HG03196 (cell line): ENCODE data around the gene EIF4EBP2.

Experiments used
- ATAC-seq: cut with Tn5 transposase; IDR thresholded peaks from one replicate; pipeline ENCODE4 v1.9.1; 2021; ENCODE audit not compliant: unreplicated experiment

EIF4EBP2 gene

DNA sequence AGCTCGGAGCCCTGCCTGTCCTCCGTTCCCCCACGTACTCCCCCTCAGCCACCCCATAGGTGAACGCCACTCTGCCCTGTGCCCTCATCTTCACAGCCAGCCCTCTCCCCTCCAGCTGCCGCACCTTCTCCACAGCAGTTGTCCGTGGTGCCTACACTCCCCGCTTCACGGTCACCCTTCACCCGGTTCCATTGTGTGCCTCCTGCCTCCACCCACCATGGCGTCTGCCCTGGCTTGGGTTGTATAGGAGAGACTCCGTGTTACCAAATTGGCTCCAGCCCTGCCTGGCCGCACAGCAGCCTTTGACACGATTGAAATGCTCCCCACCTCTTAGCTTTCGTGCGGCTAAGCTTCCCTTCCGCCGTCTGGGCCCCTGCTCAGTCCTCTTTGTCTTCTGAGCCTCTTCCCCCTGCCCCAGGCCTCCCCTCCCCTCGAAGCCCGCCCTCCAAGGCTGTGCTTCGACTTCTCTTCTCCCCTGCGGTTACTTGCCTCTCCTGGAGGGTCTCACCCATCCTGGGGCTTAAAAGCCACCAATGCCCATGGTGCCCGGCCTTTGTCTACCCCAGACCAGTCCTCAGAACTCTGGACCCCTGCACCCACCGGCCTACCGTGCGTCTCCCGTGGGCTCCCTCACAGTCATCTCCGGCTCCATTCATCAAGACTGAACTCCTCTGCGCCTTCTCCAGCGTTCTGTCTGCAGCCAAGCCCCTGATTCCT lies 56.0 kb downstream of the EIF4EBP2 start:
- ATAC-seq = no peak

DNA sequence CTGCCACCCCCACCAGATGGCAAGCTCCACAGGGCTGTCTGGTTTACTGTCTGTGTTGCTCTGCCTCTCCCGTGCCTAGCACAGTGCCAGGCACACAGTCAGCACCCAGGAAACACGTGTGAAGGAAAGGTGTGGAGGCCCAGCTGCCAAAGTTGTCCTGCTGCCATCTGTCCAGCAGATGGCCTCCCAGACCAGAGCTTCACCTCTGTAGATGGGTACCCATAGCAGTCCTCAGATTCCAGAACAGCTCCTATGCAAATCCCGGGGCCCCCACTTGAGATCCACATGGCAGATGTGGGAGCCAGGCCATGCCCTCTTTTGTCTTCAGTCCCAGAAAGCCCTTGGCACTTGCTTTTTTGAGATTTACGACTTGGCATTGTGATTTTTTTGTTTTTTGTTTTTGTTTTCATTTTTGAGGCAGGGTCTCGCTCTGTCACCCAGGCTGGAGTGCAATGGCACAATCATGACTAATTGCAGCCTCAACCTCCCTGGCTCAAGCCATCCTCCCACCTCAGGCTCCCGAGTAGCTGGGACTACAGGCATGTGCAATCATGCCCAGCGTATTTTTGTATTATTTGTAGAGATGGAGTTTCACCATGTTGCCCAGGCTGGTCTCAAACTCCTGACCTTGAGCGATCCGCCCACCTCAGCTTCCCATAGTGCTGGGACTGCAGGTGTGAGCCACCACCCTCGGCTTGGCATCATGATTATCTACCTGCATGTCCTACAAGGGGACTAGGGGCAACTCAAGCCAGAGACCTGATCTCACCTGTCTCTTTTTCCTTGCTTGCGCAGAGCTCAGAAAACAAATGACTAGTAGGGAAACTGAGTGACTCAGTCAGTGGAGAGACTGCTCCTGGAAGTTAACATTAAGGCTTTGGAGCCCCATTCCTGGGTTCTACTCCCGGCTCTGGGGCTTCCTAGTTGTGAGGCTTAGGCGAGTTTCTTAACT lies 57.7 kb downstream of the EIF4EBP2 start:
- ATAC-seq = no peak

DNA sequence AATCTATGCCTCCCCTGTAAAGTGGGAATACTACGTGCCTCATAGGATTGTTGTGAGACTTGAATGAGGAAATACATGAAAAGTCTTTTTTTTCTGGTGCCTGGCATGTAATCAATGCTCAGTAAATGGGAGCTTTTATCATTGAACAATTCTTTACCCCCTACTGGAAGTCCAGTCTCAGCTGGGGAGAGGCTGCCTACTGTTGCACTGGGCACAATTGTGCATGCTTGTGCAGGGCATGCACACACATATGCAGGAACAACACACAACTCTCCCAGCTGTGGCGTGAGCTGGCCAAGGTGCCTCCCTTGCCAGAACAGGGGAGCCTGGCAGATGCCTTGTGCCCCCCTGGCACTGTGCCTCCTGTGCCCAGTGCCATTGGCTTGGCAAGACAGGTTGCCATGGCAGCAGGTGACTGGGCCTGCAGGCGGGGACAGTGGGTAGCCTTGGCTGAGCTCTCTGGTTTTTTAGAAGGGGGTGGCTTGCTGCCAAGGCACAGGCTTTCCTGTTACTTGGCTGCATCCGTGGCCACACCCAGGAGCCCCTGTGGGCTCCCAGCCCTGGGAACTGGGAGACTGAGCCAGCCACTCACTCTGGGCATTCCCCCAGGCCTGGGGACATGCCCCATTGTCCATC lies 58.5 kb downstream of the EIF4EBP2 start:
- ATAC-seq = no peak

DNA sequence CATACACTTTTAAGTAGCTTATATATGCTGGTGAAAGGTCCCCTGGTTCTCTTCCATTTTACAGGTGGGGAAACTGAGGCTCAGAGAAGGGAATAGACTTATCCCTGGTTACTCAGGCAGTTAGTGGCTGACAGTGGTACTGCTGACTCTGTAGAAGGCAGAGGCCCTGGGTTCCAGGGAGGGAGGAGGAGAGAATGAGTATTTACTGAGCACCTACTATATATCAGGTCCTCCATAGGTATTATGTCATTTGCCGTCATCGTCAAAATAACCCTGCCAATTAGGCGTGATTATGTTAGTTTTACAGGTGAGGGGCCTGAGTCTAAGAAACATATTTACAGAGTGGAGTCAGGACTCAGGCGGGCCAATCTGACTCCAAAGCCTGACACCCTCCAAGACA lies 61.3 kb downstream of the EIF4EBP2 start:
- no peak for ATAC-seq

DNA sequence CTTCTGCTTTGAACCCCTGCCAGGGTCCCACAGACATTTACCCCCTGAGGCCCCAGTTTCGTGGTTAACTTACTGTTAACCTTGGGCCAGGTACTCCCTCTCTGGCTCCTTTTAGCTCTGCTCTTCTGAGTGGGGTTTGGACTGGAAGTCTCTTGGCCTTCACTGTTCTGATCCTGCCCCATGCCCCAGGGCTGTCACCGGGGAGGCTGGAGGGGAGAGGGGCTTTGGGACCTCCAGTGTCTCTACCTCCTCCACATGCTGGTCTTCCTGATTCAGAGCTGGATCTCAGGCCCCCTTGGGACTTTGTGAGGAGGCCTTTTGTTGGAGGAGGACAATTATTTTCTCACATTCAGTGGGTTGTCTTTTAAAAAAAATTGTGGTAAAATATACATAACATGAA lies 61.9 kb downstream of the EIF4EBP2 start:
- no peak for ATAC-seq

DNA sequence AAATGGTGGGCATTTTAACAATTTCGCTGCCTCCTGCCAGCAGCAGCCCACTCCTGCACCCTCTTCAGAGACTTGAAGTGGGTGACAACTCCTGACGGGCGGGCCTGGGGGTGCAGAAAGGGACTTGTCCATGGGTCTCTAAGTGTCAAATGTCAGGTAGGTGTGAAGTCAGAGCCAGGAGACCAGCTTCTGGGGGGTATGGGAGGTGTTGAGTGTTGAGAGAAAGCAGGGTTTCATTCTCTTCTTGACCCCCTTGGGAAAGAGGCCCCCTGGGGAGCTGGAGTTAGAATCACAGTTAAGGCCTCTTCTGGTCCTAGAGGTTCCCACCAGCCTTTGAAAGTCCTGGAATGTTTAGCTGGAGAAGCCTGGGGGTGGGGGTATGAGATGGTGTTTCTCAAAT lies 63.0 kb downstream of the EIF4EBP2 start:
- no peak for ATAC-seq

DNA sequence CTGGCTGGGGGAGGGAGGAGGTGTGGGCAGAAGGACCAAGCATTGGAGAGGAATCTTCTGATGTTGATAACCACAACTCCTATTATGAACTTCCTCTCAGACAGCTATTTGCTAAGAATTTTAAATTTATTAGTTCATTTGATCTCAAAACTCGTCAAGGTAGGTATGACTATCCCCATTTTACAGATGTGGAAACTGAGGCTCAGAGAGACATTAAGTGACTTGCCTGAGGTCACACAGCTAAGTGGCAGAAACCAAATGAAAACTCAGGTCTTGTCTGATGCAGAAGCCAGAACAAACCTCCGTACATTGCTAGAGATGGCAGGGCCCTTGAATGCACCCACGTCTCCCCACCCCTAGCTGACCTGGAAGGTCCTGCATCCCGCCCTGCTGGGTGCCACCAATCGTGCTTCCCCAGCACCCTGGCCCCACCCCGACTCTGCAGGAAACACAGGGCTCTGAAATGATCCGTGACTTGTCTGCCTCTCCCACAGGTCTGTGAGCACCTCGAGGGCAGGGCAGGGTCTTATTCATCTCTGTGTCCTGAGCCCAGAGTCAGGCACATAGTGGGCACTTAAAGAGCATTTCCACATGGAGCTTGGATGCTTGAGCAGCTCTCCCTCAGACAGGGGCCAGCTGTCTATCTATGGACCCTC lies 69.0 kb downstream of the EIF4EBP2 start:
- no peak for ATAC-seq

DNA sequence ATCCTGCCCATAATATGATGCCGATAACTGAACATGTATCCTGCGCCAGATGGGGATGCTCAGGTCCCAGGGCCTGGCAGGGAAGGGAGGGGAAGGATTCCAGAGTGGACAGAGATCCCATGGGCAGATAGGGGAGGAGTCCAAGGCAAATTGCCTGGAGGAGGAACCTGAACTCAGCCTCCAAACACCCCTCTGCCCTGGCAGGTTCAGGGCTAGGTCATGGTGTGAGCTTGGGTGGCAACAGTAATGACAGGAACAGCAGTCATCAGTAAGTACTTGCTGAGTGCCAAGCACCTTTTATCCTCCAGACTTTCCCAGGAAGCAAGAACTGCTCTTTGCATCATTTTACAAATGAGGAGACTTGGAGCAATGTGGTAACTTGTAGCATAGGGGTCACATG lies 70.8 kb downstream of the EIF4EBP2 start:
- ATAC-seq = no peak

DNA sequence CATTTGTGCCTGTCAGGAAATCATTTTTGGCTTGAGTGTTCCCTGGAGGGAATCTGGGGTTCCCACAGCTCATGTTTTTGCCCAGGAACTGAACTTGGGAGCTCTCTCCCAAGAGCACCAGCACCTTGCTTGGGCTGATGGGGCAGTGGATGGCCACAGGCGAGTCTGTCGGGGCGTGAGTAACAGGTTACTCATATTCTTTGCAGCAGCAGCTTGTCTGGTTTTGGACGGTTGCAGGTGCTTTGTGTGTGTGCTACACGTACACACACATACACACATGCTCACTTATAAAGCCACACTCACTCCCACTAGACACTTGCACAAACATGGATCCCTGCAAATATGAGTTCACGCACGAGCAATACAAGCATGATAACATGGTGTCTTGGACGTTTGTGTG lies 71.7 kb downstream of the EIF4EBP2 start:
- no peak for ATAC-seq

DNA sequence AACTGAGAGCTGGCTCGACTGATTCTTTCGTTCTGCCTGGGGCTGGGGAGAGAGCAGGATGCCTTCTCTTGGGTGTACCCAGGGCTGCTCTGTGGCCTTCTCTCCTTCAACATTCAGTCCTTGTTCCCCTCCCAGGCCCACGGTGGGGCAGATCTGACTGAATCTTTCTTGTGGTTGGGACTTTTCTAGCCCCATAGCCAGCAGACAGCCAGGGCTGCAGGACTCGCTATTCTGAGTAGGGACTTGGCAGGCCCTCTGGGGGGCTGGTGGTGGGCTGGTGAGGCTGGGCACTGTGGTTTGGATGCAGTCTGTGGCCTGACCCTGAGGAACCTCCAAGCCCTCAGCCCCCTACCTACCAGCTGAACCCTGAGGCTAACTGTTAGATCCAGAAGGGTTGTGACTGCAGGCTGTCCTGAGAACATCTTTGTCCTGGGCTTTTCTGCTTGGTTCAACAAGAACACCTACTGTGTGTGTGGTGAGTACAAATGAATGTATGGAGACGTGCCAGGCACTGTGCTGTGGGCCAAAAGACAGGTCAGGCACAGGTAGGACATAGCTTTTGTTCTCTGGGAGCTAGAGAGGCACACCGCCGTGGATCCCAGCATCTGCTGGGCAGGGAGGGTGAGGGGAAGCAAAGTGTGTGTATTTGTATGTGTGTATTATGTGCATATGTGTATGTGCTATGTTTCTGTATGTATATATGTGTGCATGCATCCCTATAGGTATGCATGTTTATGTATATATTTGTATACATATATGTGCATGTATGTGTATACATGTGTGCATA lies 72.5 kb downstream of the EIF4EBP2 start:
- no peak for ATAC-seq

DNA sequence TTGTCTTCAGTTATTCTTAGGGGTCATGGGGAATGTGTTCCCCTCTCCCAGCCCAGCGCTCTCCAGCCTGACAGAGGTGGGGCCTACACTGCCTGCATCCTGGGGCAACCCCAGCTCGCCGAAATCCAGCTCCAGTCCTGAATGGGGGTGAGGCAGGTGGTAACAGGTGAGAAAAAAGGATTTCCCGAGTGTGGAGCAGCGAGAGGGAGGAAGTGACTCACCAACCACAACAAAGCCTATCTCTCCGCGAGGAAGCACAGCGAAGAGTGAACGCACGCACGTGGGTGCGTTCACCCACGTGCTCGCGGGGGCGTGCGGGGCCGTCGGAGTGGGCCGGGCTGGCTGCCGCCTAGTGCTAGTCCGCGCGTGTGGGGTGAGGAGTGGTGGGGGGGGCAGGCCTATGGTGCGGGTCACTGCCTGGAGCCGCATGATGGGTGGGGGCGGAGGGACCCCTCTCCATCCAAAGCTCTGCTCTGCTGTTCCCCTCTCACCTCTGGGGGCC lies 73.8 kb downstream of the EIF4EBP2 start:
- no peak for ATAC-seq
